Measurements from ENCODE around the gene ZBTB2.
"Not testable (repeated sequence)": the region's sequence is repeated elsewhere in the genome, so short reads cannot be mapped to it uniquely, and the experiment has no call there.

ZBTB2 gene

DNA sequence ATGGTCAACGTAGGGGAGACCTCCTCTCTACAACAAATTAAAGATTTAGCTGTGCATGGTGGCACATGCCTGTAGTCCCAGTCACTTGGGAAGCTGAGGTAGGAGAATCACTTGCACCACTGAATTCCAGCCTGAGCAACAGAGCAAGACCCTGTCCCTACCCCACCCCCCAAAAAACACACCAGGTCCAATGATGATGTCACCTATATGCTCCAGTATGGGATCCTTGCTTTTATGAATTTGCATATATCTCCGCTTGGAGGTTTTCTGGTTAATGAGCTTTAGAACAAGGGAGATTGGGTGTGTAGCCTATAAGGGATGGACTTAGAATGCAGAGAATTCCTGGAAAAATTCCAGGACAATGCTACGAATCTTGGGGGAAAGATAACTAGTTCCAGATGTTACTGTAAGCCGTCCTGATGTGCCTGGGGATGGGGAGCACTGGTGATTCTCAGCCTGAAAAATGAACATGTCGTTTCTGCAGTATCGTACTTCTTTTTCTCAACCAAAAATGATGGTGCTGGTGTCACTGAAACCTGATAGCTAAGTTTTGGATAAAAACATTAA, 61.1 kb downstream of the ZBTB2 start:
- peak; percentile 34 for DNase-seq (ENCODE audit: low read depth)

DNA sequence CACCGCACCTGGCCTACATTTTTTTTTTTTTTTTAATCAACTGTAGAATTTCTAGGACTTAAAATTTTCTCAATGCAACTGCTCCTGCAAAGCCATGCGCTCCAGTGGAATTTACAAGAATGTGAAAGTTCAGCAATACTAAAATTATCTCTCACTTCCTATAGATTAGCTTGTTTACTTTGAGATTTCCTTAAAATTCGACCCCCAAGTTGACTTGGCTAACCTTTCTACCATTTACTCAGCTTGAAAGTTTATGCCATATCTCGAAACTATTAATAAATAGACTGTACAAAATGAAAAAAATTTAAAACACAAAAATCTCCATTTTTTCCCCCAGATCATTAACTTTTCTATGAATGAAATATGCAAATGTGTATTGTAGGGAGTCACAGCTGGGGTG, 64.3 kb downstream of the ZBTB2 start:
- DNase-seq (ENCODE audit: low read depth) = peak; percentile 16

DNA sequence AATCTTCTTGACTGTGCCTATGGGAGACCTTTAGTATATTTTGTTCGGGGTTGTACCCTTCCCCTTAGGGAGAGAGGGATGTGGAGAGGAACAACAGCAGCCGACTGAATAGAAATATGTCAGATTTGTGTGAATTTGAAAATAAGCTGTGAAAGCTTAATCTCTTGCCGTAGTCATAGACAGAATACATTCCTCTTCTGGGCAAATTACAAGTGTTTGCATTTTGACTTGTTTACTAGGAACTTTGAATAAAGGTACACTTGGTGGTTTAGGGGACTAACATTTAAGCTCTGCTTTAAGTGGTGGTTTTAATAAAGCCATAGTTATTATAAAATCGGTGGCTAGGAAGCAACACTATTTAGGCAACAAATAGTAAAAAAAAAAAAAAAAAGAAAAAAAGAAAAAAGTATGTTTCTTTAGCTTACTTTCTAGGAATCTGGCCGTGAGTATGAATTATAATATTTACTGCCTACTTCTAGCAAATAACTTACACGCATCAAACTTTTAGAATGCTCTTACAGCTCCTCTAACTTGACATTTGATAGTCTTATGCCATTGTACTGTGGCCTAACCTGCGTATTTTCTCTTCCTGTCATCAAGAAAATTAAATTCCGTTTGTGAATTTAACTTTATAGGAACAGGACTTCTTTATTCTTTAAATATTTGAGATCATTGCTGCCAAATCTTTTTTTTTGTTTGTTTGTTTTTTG, 65.1 kb downstream of the ZBTB2 start:
- DNase-seq (ENCODE audit: low read depth) = peak; percentile 21

DNA sequence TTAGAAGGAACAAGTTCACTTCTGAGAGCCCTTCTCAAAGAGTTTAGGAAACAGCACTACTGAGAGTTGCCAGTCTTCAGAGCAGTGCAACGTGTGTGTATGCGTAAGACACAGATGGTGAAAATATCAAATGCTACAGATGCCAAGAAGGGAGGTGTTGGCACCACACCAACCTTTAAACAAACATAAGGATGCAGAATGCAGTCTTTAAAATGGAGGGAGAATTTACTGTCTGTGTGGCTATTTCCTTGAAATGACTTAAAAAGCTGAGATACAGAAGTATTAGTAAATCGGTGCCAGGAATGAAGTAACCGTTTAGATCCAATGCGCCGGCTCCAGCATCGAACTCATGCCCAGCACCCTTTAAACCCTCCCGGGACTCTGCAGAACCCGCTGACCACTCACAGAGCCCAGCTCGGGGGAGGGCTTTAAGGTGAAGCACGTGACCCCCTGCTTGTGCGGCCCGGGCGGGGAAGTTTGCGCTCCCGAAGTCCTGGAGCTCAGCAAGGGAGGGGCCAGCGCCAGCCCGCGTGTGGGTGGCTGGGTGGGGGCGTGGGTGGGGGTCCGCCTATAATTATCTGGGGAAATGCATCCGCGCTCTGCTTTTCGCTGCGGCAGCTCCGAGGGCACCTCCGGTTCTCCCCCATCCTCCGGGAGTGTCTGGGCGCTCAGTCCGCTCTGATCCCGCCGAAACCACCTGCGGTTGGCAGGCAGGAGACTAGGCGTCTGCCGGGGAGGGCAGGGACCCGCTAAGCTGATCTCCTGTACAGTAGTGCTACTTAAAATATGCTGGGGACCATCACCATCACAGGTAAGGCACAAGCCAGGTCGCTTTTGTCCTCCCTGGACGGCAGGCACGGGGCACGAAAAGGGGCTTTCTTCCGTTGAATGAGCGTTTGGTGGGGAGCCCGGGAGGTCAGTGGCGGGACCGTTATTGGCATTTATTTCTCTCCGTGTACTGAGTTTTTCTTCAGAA, 66.0 kb downstream of the ZBTB2 start:
- peak; percentile 79 for DNase-seq (ENCODE audit: low read depth)

DNA sequence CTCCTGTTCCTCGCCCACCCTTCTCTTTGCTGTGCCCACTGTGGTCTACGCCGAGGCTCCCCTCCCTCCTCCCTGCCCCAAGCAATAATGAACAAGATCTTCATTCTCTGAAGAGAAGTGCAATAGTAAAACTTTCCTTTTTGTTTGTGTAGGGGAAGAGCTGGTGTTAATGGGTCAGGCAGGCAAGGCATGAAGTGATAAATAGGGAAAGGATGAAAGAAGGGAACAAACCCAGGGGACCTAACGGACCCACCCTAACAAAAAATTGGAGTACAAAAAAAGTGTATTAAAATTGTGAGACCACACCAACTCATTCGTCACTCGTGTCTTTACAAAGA, 66.9 kb downstream of the ZBTB2 start:
- DNase-seq (ENCODE audit: low read depth) = no peak

DNA sequence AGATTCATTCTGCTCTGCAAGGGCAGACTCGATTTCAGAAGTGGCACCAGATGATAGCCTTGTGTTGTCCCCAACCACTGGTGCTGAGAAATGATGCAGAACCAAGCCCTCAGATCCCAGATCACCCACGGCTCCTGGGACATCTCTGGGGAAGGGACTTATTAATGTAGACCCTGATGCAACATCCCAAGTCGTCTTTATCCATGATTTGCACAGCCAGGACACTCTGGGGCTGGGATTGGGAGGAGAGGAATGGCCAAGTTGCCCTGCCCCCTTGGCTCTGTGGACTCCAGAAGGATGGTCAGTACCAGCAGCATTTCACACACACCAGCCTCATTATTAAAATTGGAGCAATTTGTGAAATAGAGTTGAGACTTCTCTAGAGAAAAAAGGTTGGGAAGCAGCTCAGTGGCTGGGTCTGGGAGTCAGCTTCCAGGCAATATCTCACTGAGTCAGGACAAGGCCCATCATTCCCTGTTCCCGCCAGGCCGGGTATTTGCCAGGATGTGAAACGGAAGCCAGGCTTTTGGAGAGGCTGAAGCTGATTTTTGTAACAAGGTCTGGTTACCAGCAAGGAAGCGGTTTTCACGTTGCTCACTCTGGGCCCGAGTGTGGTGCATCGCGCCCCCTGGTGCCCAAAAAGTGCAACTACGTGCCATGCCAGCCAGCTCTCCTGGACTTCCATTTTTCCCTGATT, 67.4 kb downstream of the ZBTB2 start:
- DNase-seq (ENCODE audit: low read depth) = peak; percentile 77

DNA sequence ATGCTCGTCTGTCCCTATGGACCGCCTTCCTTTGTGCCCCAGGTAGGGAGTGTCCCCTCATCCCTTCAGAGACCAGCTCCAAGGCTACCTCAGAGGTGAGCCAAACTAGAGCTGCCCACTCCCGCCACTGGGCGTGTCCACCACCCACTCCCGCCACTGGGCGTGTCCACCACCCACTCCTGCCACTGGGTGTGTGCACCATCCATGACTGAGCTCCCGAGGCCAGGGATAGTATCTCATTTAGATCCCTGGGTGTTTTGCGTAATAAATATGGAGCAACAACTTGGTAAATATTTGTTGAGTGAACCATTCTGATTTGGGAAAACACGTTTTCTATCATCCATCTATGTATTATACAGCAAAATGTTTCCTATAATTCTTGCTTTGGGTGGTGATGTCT, 68.8 kb downstream of the ZBTB2 start:
- no peak for DNase-seq (ENCODE audit: low read depth)

DNA sequence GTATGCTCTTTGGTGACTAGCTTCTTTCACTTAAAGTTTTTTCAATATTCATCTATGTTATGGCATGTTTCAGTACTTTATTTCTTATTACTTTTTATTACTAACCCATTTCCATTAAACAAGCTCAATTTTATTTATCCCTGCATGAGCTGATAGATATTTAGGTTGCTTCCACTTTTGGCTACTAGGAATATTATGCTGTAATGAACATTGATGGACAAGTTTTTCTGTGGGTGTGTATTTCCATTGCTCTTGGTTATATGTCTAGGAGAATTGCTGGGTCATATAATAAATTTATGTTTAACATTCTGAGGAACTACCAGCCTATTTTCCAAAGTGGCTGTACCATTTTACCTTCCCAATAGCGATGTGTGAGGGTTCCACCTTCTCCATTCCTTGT, 69.9 kb downstream of the ZBTB2 start:
- no peak for DNase-seq (ENCODE audit: low read depth)

DNA sequence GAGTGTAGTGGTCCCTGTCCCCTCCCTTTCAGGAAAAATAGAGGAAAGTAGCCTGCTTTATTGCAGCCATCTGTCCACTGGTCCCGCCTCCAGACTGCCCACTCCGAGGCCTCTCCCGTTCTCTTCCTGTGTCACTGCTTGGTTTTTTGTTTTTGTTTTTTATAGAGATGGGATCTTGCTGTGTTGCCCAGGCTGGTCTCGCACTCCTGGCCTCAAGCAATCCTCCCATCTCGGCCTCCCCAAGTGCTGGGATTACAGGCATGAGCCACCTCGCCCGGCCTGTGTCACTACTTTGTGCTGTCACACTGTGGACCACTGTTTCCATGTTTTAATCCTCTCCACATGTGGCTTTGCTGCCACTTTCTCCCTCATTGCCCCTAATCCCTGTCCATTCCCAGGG, 71.2 kb downstream of the ZBTB2 start:
- no peak for DNase-seq (ENCODE audit: low read depth)

DNA sequence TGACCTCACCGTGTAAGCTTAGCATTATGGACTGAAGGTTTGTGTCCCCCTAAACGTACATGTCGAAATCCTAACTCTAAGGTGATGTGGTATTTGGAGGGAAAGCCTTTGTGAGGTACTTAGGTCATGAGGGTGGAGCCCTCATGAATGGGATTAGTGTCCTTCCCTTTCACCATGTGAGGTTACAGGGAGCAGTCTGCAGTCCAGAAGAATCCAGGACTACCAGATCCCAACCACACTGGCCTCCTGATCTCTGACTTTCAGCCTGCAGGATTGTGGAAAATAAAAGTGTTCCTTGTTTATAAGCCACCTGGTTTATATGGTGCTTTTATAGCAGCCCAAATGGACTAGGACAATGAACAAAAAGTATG, 73.4 kb downstream of the ZBTB2 start:
- DNase-seq (ENCODE audit: low read depth) = no peak

DNA sequence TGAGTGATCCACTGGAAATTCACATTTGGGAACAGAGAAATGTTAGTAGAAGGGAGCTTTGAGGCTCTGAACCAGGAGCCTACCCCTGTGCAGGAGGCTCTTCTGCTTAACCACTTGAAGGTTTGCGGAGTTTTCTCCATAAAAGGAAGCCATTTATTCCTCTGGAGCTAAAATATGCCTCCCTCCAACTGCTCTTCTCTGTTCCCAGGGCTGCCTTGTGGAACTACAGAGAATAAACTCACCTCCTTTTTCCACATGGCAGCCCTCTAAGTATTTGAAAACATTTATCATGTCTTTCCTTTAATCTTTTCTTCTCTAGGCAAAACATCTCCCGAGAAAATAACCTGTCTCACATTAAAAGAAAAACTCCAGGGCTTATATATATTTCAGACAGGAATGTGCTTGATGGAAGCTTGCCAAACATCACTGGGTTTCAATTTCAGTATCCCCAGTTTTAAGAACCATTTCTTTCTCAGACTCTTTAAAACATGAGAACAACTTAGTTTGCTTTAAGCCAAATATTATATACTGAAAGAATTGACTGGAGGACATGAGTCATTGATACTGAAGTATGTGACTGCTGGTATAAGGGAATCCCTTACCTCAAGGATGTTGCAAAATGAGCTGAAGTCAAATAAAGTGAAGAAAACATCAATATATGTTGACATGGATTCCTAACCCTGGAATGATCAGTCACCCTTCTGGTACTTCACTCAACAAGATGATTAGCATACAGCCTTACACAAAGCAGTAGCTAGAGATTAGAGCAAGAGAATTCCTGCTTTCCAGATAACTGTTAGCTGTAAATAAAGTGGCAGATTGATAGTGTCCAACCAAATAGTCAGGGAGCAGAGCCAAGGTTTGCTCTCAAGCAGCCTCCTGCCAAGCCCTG, 74.0 kb downstream of the ZBTB2 start:
- peak; percentile 98 for DNase-seq (ENCODE audit: low read depth)

DNA sequence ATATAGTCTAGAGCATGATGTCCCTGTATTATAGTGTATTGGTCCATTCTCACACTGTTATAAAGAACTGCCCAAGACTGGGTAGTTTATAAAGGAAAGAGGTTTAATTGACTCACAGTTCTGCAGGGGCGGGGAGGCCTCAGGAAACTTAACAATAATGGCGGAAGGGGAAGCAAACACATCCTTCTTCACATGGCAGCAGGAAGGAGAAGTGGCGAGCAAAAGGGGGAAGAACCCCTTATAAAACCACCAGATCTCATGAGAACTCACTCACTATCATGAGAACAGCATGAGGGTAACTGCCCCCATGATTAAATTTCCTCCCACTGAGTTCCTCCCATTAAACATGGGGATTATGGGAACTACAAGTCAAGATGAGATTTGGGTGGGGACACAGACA, 75.7 kb downstream of the ZBTB2 start:
- not testable (repeated sequence) for DNase-seq (ENCODE audit: low read depth)

Data from iris pigment epithelial cell (primary cell).